Neural progenitor cell (in vitro differentiated cells): Measurements from ENCODE around the gene LDLRAD4. TPM values are rescaled to one million over a fixed set of nuclear protein-coding genes. Genes with fewer than 3 reads are reported as not detected.

Experiments used
- DNase-seq: peaks from one replicate; pipeline ENCODE4 v3.0.0-alpha.2; 2016; ENCODE audit warnings: low spot score
- H2AFZ ChIP-seq: fragments of 200-600 bp; sonication (generic); replicated peaks from 2 replicates; pipeline ENCODE4 v1.6.1; 2016; ENCODE audit warnings: antibody characterized with exemption
- H3F3A ChIP-seq: fragments of 200-600 bp; sonication (generic); 2 replicates; pipeline ENCODE4 v1.6.1; 2016; ENCODE audit warnings: antibody characterized with exemption, low read depth
- H3K27ac ChIP-seq: fragments of 200-600 bp; sonication (generic); 2 replicates; pipeline ENCODE4 v1.5.1; 2016; ENCODE audit warnings: mild to moderate bottlenecking
- H3K27me3 ChIP-seq: fragments of 200-600 bp; sonication (generic); 2 replicates; pipeline ENCODE4 v1.6.1; 2016; ENCODE audit warnings: mild to moderate bottlenecking, moderate library complexity
- H3K36me3 ChIP-seq: fragments of 200-600 bp; sonication (generic); 2 replicates; pipeline ENCODE4 v1.5.1; 2016
- H3K4me1 ChIP-seq: fragments of 200-600 bp; sonication (generic); 2 replicates; pipeline ENCODE4 v1.6.1; 2016; ENCODE audit warnings: mixed run types
- H3K4me2 ChIP-seq: fragments of 200-600 bp; sonication (generic); 2 replicates; pipeline ENCODE4 v1.6.1; 2016
- H3K4me3 ChIP-seq: fragments of 200-600 bp; sonication (generic); 2 replicates; pipeline ENCODE4 v1.5.1; 2016
- H3K79me2 ChIP-seq: fragments of 200-600 bp; sonication (generic); 2 replicates; pipeline ENCODE4 v1.6.1; 2016; ENCODE audit warnings: low read depth
- H3K9ac ChIP-seq: fragments of 200-600 bp; sonication (generic); 2 replicates; pipeline ENCODE4 v1.6.1; 2016
- H3K9me3 ChIP-seq: fragments of 200-600 bp; sonication (generic); 2 replicates; pipeline ENCODE4 v1.5.1; 2016; ENCODE audit warnings: low read depth
- H4K20me1 ChIP-seq: fragments of 200-600 bp; sonication (generic); 2 replicates; pipeline ENCODE4 v1.6.1; 2016; ENCODE audit warnings: low read depth
- H3K27ac Mint-ChIP-seq: 3 replicates; pipeline ENCODE4 v1.8.0; 2021; ENCODE audit warnings: mixed read lengths
- H3K27me3 Mint-ChIP-seq: 2 replicates; pipeline ENCODE4 v1.8.0; 2022; ENCODE audit warnings: low read depth, mild to moderate bottlenecking, inconsistent platforms, moderate library complexity, mixed read lengths; ENCODE audit not compliant: insufficient read depth
- H3K36me3 Mint-ChIP-seq: 3 replicates; pipeline ENCODE4 v1.8.0; 2021; ENCODE audit warnings: mixed read lengths
- H3K4me1 Mint-ChIP-seq: 3 replicates; pipeline ENCODE4 v1.8.0; 2021; ENCODE audit warnings: mixed read lengths
- H3K4me3 Mint-ChIP-seq: 3 replicates; pipeline ENCODE4 v1.8.0; 2021; ENCODE audit warnings: mild to moderate bottlenecking, moderate library complexity, mixed read lengths
- H3K9me3 Mint-ChIP-seq: 3 replicates; pipeline ENCODE4 v1.8.0; 2020; ENCODE audit warnings: mixed read lengths
- CTCF ChIP-seq: fragments of 200-600 bp; sonication (generic); IDR thresholded peaks from 2 replicates; pipeline ENCODE4 v1.5.1; 2017; ENCODE audit warnings: antibody characterized with exemption, mild to moderate bottlenecking
- EZH2 ChIP-seq: fragments of 200-600 bp; sonication (generic); IDR thresholded peaks from 2 replicates; pipeline ENCODE4 v1.6.1; 2017; ENCODE audit warnings: antibody characterized with exemption, mild to moderate bottlenecking, moderate library complexity
- EZH2phosphoT487 ChIP-seq: fragments of 200-600 bp; sonication (generic); IDR thresholded peaks from 2 replicates; pipeline ENCODE4 v1.6.1; 2017; ENCODE audit warnings: antibody characterized with exemption
- total RNA-seq: library from RNA; depleted of rRNA; stranded (reverse); fragments of >200 nt; gene quantifications from 2 replicates; pipeline ENCODE4 v1.2.3, GENCODE V29; 2015; ENCODE audit warnings: low replicate concordance

LDLRAD4 gene
- total RNA-seq, 1 donor from 2014 or later: 0.65 TPM

GRCh38 chr18:13616041-13616440 lies 397.5 kb downstream of the LDLRAD4 start:
- Mint-ChIP-seq H3K27ac (no peak overlapping the region), H3K27me3 (peaks cover 12% of the 10 kb centered on the region), H3K4me1 (peaks cover 40% of the 10 kb centered on the region), H3K4me3 (no peak overlapping the region), H3K9me3 (peaks cover 2% of the 10 kb centered on the region), H3K36me3 (no peaks in the 10 kb centered on the region)
- Histone ChIP-seq H3K36me3 (no peaks in the 10 kb centered on the region), H3K4me3 (no peak overlapping the region), H3K9me3 (no peaks in the 10 kb centered on the region), H3K27ac (no peak overlapping the region), H3K79me2 (no peaks in the 10 kb centered on the region), H3K4me1 (peaks cover 7% of the 10 kb centered on the region), H3K27me3 (peaks cover 26% of the 10 kb centered on the region), H4K20me1 (no peaks in the 10 kb centered on the region), H2AFZ (no peak overlapping the region), H3F3A (no peaks in the 10 kb centered on the region), H3K9ac (no peak overlapping the region), H3K4me2 (no peak overlapping the region)
- TF ChIP-seq CTCF (no peak), EZH2 (no peak), EZH2phosphoT487 (no peak)
- DNase-seq: no peak

- H4K20me1 ChIP-seq: no peaks in the 10 kb centered on the region
- H3K9me3 Mint-ChIP-seq: peaks cover 2% of the 10 kb centered on the region
- no peaks in the 10 kb centered on the region for H3F3A ChIP-seq
- H3K27ac Mint-ChIP-seq: no peak overlapping the region
- no peaks in the 10 kb centered on the region for H3K36me3 Mint-ChIP-seq
- peaks cover 3% of the 10 kb centered on the region for H3K4me1 ChIP-seq
- H3K79me2 ChIP-seq: no peaks in the 10 kb centered on the region
- H3K9me3 ChIP-seq: no peaks in the 10 kb centered on the region
- peaks cover 9% of the 10 kb centered on the region for H3K27me3 Mint-ChIP-seq
- H3K4me1 Mint-ChIP-seq: peaks cover 35% of the 10 kb centered on the region
- no peak overlapping the region for H2AFZ ChIP-seq
- H3K27me3 ChIP-seq: peaks cover 20% of the 10 kb centered on the region
- H3K36me3 ChIP-seq: no peaks in the 10 kb centered on the region
- H3K9ac ChIP-seq: no peak overlapping the region
- H3K4me3 Mint-ChIP-seq: no peak overlapping the region
- H3K4me2 ChIP-seq: no peak overlapping the region
- DNase-seq: no peak
- no peak overlapping the region for H3K27ac ChIP-seq
- no peak for TF ChIP-seq CTCF
- no peak for TF ChIP-seq EZH2
- no peak for TF ChIP-seq EZH2phosphoT487
- no peak overlapping the region for H3K4me3 ChIP-seq
Observed at GRCh38 chr18:13616525-13617035, 398.0 kb downstream of the LDLRAD4 start.

- no peaks in the 10 kb centered on the region for H3F3A ChIP-seq
- no peak overlapping the region for H2AFZ ChIP-seq
- H3K9me3 ChIP-seq: no peaks in the 10 kb centered on the region
- no peaks in the 10 kb centered on the region for H4K20me1 ChIP-seq
- no peaks in the 10 kb centered on the region for H3K36me3 Mint-ChIP-seq
- H3K27ac ChIP-seq: no peak overlapping the region
- H3K27me3 Mint-ChIP-seq: peaks cover 4% of the 10 kb centered on the region
- H3K4me2 ChIP-seq: no peak overlapping the region
- H3K36me3 ChIP-seq: no peaks in the 10 kb centered on the region
- no peak for DNase-seq
- H3K27me3 ChIP-seq: peaks cover 6% of the 10 kb centered on the region
- H3K79me2 ChIP-seq: no peaks in the 10 kb centered on the region
- no peak overlapping the region for H3K9ac ChIP-seq
- no peak overlapping the region for H3K4me3 ChIP-seq
- no peaks in the 10 kb centered on the region for H3K4me1 ChIP-seq
- no peak overlapping the region for H3K27ac Mint-ChIP-seq
- TF ChIP-seq EZH2 (no peak), EZH2phosphoT487 (no peak), CTCF (no peak)
- peaks cover 21% of the 10 kb centered on the region for H3K4me1 Mint-ChIP-seq
- no peak overlapping the region for H3K4me3 Mint-ChIP-seq
- H3K9me3 Mint-ChIP-seq: peaks cover 2% of the 10 kb centered on the region
Observed at GRCh38 chr18:13617826-13618515, 399.4 kb downstream of the LDLRAD4 start.
